AG04450 (cell line): ENCODE measurements around the gene ZNF454. TPM values are rescaled to one million over a fixed set of nuclear protein-coding genes. Genes with fewer than 3 reads are reported as not detected.

Experiments
- CTCF ChIA-PET: fragments of 300-600, 350-600 bp; formaldehyde crosslinking; extraction: SDS; loops from one replicate; lab custom pipeline; 2022; ENCODE audit warnings: antibody characterized with exemption, inconsistent platforms; lab: Charles Lee
- POLR2A ChIA-PET: fragments of 350-600 bp; formaldehyde crosslinking; extraction: SDS; loops from one replicate; lab custom pipeline; 2021; ENCODE audit warnings: antibody characterized with exemption, inconsistent platforms; lab: Yijun Ruan, JAX
- DNase-seq: peaks from one replicate; pipeline ENCODE4 v3.0.0-alpha.2; 2011; ENCODE audit warnings: low read depth, low spot score
- H3K27ac ChIP-seq: one replicate; pipeline ENCODE4 v1.5.1; 2012; ENCODE audit warnings: low read depth, low read length, control low read depth
- H3K27me3 ChIP-seq: one replicate; pipeline ENCODE4 v1.6.0; 2012; ENCODE audit warnings: low read length; ENCODE audit not compliant: control insufficient read depth, insufficient read depth
- H3K4me3 ChIP-seq: 2 replicates; pipeline ENCODE4 v1.5.1; 2011; ENCODE audit warnings: mild to moderate bottlenecking, low read depth, low read length, control low read depth
- H3K9me3 ChIP-seq: 2 replicates; pipeline ENCODE4 v1.5.1; 2012; ENCODE audit warnings: low read length; ENCODE audit not compliant: control insufficient read depth, insufficient read depth
- polyA plus RNA-seq: library from polyadenylated mRNA; depleted of rRNA; stranded (reverse); fragments of >200 nt; gene quantifications from 2 replicates; pipeline ENCODE4 v1.2.3, GENCODE V29; 2011
- TF ChIP-seq, protein P1 (sequence below): IDR thresholded peaks from 2 replicates; pipeline ENCODE4 v1.5.1; 2011; ENCODE audit warnings: low read depth, low read length, control low read depth, inconsistent platforms

The ZNF454 gene
- polyA plus RNA-seq, 1 experiment: 0.57 TPM

DNA sequence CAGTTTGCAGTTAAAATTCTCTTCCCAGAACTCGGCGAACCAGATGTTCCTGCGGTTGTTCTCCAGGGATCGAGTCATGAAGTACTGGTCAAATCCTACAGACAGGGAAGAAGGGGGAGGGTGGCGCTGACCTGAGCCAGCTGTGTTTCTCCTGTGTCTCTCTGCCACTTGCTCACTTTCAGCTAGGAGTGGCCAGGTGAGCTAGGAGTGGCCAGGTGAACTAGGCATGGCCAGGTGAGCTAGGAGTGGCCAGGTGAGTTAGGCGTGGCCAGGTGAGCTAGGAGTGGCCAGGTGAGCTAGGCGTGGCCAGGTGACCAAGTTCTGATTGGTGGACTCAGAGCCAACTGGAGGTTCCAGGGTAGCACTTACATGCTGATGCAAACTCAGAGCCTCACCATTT, 48.3 kb downstream of the ZNF454 start:
- Histone ChIP-seq H3K4me3 (no peak overlapping the region), H3K9me3 (peaks cover 97% of the 10 kb centered on the region), H3K27me3 (no peaks in the 10 kb centered on the region), H3K27ac (no peak overlapping the region)
- POLR2A ChIA-PET: no interaction called here
- no peak for DNase-seq
- CTCF ChIA-PET: no interaction called here
- TF ChIP-seq, protein P1, sequence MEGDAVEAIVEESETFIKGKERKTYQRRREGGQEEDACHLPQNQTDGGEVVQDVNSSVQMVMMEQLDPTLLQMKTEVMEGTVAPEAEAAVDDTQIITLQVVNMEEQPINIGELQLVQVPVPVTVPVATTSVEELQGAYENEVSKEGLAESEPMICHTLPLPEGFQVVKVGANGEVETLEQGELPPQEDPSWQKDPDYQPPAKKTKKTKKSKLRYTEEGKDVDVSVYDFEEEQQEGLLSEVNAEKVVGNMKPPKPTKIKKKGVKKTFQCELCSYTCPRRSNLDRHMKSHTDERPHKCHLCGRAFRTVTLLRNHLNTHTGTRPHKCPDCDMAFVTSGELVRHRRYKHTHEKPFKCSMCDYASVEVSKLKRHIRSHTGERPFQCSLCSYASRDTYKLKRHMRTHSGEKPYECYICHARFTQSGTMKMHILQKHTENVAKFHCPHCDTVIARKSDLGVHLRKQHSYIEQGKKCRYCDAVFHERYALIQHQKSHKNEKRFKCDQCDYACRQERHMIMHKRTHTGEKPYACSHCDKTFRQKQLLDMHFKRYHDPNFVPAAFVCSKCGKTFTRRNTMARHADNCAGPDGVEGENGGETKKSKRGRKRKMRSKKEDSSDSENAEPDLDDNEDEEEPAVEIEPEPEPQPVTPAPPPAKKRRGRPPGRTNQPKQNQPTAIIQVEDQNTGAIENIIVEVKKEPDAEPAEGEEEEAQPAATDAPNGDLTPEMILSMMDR: no peak

DNA sequence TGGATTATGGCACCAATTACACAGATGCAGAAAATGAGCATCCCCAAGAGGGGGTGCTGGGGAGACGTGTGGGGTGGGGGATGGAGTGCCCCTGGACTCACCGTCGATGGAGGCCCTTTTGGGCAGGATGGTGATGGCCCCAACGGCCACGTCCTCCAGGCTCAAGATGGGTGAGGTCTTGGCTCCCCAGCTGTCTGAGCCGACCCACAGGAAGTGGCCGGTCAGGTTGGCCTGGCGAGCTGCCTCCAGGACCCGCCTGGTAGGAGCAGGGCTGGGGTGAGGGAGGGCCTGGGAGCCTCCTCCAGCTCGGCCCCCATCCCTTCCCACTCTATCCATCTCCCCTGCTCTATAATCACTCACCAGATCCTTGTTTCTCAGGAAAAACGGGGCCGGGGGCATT, 49.5 kb downstream of the ZNF454 start:
- H3K27me3 ChIP-seq: no peaks in the 10 kb centered on the region
- ChIA-PET POLR2A (interaction anchor here (0.5 kb wide), 1 partner anchor 84 kb away, joined by 5 read pairs; no protein-coding TSS in a partner anchor), CTCF (no interaction called here)
- no peak overlapping the region for H3K4me3 ChIP-seq
- H3K9me3 ChIP-seq: peaks cover 92% of the 10 kb centered on the region
- DNase-seq: no peak
- TF ChIP-seq, protein P1: no peak
- H3K27ac ChIP-seq: no peak overlapping the region

DNA sequence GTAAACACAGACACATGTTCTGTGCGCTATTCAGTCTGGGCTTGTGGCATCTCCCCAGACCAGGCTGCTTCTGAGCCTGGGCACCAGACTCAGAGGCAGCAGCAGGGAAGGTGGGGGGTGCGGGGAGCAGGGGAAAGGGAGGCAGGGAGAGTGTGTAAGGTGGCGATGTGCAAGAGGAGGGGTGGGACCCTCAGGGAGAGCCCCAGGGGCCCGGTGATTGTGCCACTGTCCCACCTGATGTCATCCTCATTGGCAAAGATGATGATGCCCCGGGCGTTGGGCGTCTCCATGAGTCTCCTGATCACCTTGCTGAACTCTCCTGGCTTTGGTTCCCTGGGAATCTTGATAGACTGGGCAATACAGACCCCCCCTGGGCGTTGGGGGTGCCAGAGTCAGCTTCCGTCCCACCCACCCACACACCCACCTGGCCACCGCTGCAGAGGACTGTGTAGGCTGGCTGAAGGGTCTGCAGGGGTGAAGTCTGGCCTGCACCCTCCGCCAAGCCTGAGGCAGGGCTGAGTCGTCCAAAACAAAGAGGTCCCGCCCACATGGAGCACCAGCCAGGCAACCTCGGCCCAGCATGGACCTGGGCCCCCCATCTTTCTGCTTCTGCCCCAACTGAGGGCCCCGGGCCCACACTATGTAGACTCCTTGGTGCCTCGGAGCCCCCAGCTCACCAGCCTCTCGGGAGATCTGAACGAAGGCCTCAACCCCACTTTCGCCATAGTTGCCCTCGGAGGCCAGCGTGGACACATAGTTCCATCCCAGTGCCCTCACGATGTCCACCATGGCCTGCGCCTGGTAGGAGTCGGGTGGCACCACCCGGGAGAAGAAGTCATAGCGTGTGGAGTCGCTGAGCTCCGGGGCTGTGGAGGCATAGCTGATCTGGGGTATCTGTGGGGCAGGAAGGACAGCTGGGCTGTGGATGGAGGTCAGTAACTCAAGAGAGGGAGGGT, 50.5 kb downstream of the ZNF454 start:
- DNase-seq: no peak
- Histone ChIP-seq H3K27ac (no peak overlapping the region), H3K27me3 (no peaks in the 10 kb centered on the region), H3K4me3 (no peak overlapping the region), H3K9me3 (peaks cover 92% of the 10 kb centered on the region)
- POLR2A ChIA-PET: no interaction called here
- CTCF ChIA-PET: no interaction called here
- TF ChIP-seq, protein P1: no peak

DNA sequence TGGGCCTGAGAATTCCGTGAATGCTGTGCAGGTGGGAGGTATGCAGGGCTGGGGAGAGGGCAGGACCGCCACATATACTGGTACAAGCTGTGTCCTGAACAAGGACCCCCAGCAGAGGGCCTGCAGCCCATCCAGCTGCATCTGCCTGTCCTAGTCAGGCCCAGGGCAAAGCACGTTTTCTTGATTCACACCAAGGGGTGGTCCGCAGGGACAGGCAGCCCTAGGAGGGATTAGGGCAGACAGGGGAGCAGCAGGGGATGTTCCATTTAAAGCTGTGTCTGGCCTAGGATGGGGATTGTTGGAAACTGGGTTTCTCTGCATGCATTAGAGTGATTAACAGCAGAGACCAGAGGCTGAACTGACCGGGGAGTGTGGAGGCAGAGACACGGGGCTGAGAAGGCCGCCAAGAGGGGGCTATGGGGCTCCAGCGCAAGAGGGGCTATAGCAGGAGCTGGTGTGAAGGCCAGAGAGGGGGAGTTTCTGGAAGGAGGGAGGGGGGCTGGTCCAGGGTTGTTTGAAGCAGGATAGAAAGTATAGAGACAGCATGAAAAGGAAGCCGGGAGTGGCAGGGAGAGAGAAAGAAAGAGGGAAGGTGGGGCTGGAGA, 51.4 kb downstream of the ZNF454 start:
- H3K4me3 ChIP-seq: no peak overlapping the region
- ChIA-PET POLR2A (no interaction called here), CTCF (no interaction called here)
- no peak overlapping the region for H3K27ac ChIP-seq
- no peak for DNase-seq
- H3K27me3 ChIP-seq: no peaks in the 10 kb centered on the region
- TF ChIP-seq, protein P1: no peak
- H3K9me3 ChIP-seq: peaks cover 90% of the 10 kb centered on the region

DNA sequence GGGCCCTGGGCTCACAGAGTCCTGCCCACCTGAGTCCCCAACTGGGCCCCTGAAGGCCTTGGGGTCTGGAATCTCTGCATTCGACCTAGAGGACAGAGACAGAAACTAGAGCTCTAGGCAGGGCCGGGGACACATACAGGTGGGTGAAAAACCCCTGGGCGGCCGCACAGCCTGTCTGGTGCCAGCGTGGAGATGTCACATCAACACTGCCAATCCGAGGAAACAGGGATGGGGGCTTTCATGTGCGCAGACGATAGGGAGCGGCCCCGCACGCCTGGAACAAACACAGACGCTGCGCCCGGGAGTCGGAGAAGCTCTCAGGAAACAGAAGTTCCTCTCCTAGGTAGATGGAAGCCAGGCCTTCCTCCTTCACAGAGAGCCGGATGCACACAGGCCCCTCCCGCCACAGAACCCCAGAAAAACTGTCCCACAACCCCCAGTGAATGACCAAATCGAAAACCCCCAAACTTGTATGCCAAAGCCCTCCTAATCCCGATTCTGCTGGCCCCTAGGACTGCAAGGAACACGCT, 52.3 kb downstream of the ZNF454 start:
- DNase-seq: no peak
- no peaks in the 10 kb centered on the region for H3K27me3 ChIP-seq
- no peak overlapping the region for H3K27ac ChIP-seq
- CTCF ChIA-PET: no interaction called here
- TF ChIP-seq, protein P1: no peak
- POLR2A ChIA-PET: no interaction called here
- peaks cover 89% of the 10 kb centered on the region for H3K9me3 ChIP-seq
- no peak overlapping the region for H3K4me3 ChIP-seq
